SH-SY5Y (cell line): ENCODE measurements around the gene GPR15LG.

Experiments
- GATA2 ChIP-seq: IDR thresholded peaks from 2 replicates; pipeline ENCODE4 v1.6.1; 2011; ENCODE audit warnings: mild to moderate bottlenecking, low read depth, low read length
- GATA3 ChIP-seq: IDR thresholded peaks from 2 replicates; pipeline ENCODE4 v1.6.1; 2011; ENCODE audit warnings: low read depth, mild to moderate bottlenecking, low read length, moderate library complexity

- no peak for TF ChIP-seq GATA2
- TF ChIP-seq GATA3 = no peak
Measured at GRCh38 chr10:84156768-84157167, 16.8 kb upstream of the GPR15LG start.
